GM18502 (cell line): ENCODE measurements around the gene CTNND2.
"Not testable (repeated sequence)": the region's sequence is repeated elsewhere in the genome, so short reads cannot be mapped to it uniquely, and the experiment has no call there.

Experiments
- ATAC-seq: cut with Tn5 transposase; IDR thresholded peaks from one replicate; pipeline ENCODE4 v1.9.1; 2021; ENCODE audit warnings: mild to moderate bottlenecking; ENCODE audit not compliant: unreplicated experiment, poor library complexity

The CTNND2 gene

GRCh38 chr5:11069041-11069440, 835.2 kb downstream of the CTNND2 start:
- ATAC-seq = no peak

- not testable (repeated sequence) for ATAC-seq
These were observed 838.5 kb downstream of the CTNND2 start for GRCh38 chr5:11065723-11066122.

GRCh38 chr5:11064763-11065450, 839.3 kb downstream of the CTNND2 start:
- ATAC-seq = no peak

GRCh38 chr5:11062397-11062796, 841.8 kb downstream of the CTNND2 start:
- no peak for ATAC-seq

GRCh38 chr5:11056560-11056959, 847.7 kb downstream of the CTNND2 start:
- no peak for ATAC-seq

- no peak for ATAC-seq
These were observed 850.2 kb downstream of the CTNND2 start for GRCh38 chr5:11054014-11054413.

GRCh38 chr5:11052871-11053270, 851.4 kb downstream of the CTNND2 start:
- ATAC-seq = no peak

- no peak for ATAC-seq
These were observed 853.5 kb downstream of the CTNND2 start for GRCh38 chr5:11050596-11051304.

GRCh38 chr5:11048760-11049159, 855.5 kb downstream of the CTNND2 start:
- no peak for ATAC-seq

- no peak for ATAC-seq
These were observed 856.6 kb downstream of the CTNND2 start for GRCh38 chr5:11047625-11048024.

- ATAC-seq = no peak
These were observed 857.2 kb downstream of the CTNND2 start for GRCh38 chr5:11047030-11047429.

- ATAC-seq = no peak
These were observed 858.1 kb downstream of the CTNND2 start for GRCh38 chr5:11046160-11046559.

GRCh38 chr5:11045411-11045810, 858.8 kb downstream of the CTNND2 start:
- no peak for ATAC-seq

- ATAC-seq = no peak
These were observed 859.7 kb downstream of the CTNND2 start for GRCh38 chr5:11044581-11044980.

GRCh38 chr5:11043881-11044280, 860.4 kb downstream of the CTNND2 start:
- ATAC-seq = no peak

- ATAC-seq = no peak
These were observed 863.9 kb downstream of the CTNND2 start for GRCh38 chr5:11040345-11040744.

- no peak for ATAC-seq
These were observed 865.5 kb downstream of the CTNND2 start for GRCh38 chr5:11038772-11039171.

- no peak for ATAC-seq
These were observed 866.3 kb downstream of the CTNND2 start for GRCh38 chr5:11037941-11038340.

- ATAC-seq = no peak
These were observed 867.2 kb downstream of the CTNND2 start for GRCh38 chr5:11037080-11037479.

GRCh38 chr5:11030671-11031070, 873.6 kb downstream of the CTNND2 start:
- ATAC-seq = no peak

- ATAC-seq = peak; percentile 55
These were observed 876.6 kb downstream of the CTNND2 start for GRCh38 chr5:11027660-11028059.

- ATAC-seq = no peak
These were observed 877.7 kb downstream of the CTNND2 start for GRCh38 chr5:11026543-11026942.
